HepG2 (cell line): ENCODE results near the gene TM2D3. TPM values are rescaled to one million over a fixed set of nuclear protein-coding genes. Genes with fewer than 3 reads are reported as not detected.

Source experiments
- ATAC-seq: fragments of 200-7000 bp; cut with Tn5 transposase; 3 replicates; pipeline ENCODE4 v1.9.1; 2020; ENCODE audit warnings: mild to moderate bottlenecking, moderate library complexity
- BruUV-seq: library from RNA; stranded (reverse); fragments of 400-500 nt; replicated peaks from 2 replicates; lab custom pipeline; 2021; lab: Mats Ljungman, UMichigan
- CTCF ChIA-PET: fragments of 300-600 bp; formaldehyde crosslinking; extraction: SDS; loops from one replicate; lab custom pipeline; 2021; ENCODE audit warnings: low total read pairs, inconsistent platforms, low intra/inter-chr PET ratio; lab: Yijun Ruan, JAX
- POLR2A ChIA-PET: fragments of 350-600 bp; sonication (Branson Sonifier 250); formaldehyde crosslinking; loops from one replicate; lab custom pipeline; 2020; ENCODE audit warnings: antibody characterized with exemption, inconsistent platforms; lab: Yijun Ruan, JAX
- DNase-seq: peaks from one replicate; pipeline ENCODE4 v3.0.0-alpha.2; 2015; ENCODE audit warnings: low spot score
- FAIRE-seq: peaks from 3 replicates; lab custom pipeline; 2011; peaks lifted over from hg19 to GRCh38; lab: Jason Lieb, UNC
- H2AFZ ChIP-seq: one replicate; pipeline ENCODE4 v1.6.1; 2011; ENCODE audit warnings: low read length, inconsistent platforms
- H3K27ac ChIP-seq: fragments of 300-600 bp; 3 replicates; pipeline ENCODE4 v1.8.0; 2011; ENCODE audit warnings: mixed run types, mild to moderate bottlenecking, mixed read lengths, low read length, inconsistent platforms; ENCODE audit not compliant: insufficient read depth; ENCODE audit errors: extremely low read length
- H3K27me3 ChIP-seq, 2 experiments: fragments of 200-600 bp in 1 of 2; 2 replicates in 1 of 2; 3 replicates in 1 of 2; pipeline versions ENCODE4 v1.6.0 to v1.8.0; 2011; ENCODE audit warnings: low read length in 2 of 2, mild to moderate bottlenecking in 2 of 2, moderate library complexity in 2 of 2, inconsistent platforms in 1 of 2; ENCODE audit not compliant: insufficient read depth in 2 of 2, control insufficient read depth in 1 of 2
- H3K36me3 ChIP-seq, 2 experiments: fragments of 200-600 bp in 1 of 2; replicated peaks in 1 of 2; 2 replicates in 1 of 2; 3 replicates in 1 of 2; pipeline versions ENCODE4 v1.5.1 to v1.8.0; 2011; ENCODE audit warnings: low read length in 2 of 2, inconsistent platforms in 1 of 2; ENCODE audit not compliant: insufficient read depth in 2 of 2, control insufficient read depth in 1 of 2
- H3K4me1 ChIP-seq: 2 replicates; pipeline ENCODE4 v1.5.1; 2012; ENCODE audit warnings: low read length, inconsistent platforms; ENCODE audit not compliant: insufficient read depth
- H3K4me2 ChIP-seq: 2 replicates; pipeline ENCODE4 v1.6.0; 2011; ENCODE audit warnings: low read depth, low read length, inconsistent platforms
- H3K4me3 ChIP-seq, 3 experiments: fragments of 200-600 bp in 1 of 3; sonication (generic), shearing (Covaris generic) in 1 of 3; replicated peaks in 1 of 3; 2 replicates each; pipeline ENCODE4 v1.5.1; 2011 to 2016; ENCODE audit warnings: low read length in 3 of 3, inconsistent platforms in 2 of 3, low read depth in 2 of 3, mild to moderate bottlenecking in 2 of 3, control low read depth in 1 of 3, mixed read lengths in 1 of 3; ENCODE audit not compliant: insufficient read depth in 1 of 3
- H3K79me2 ChIP-seq: one replicate; pipeline ENCODE4 v1.6.1; 2011; ENCODE audit warnings: low read length, inconsistent platforms; ENCODE audit not compliant: insufficient read depth
- H3K9ac ChIP-seq: 2 replicates; pipeline ENCODE4 v1.6.0; 2011; ENCODE audit warnings: mild to moderate bottlenecking, low read depth, low read length, inconsistent platforms; ENCODE audit not compliant: insufficient read depth
- H3K9me3 ChIP-seq: 2 replicates; pipeline ENCODE4 v1.5.1; 2012; ENCODE audit warnings: mild to moderate bottlenecking, low read length
- H4K20me1 ChIP-seq: 2 replicates; pipeline ENCODE4 v1.6.0; 2011; ENCODE audit warnings: inconsistent platforms, mild to moderate bottlenecking, low read length, moderate library complexity; ENCODE audit not compliant: insufficient read depth
- HMG20A ChIP-seq: IDR thresholded peaks from 2 replicates; pipeline ENCODE4 v1.6.1; 2016; ENCODE audit warnings: borderline replicate concordance
- MYC ChIP-seq: sonication (generic); formaldehyde crosslinking; IDR thresholded peaks from 2 replicates; pipeline ENCODE4 v1.9.0; 2021; ENCODE audit warnings: missing genetic modification reagents, borderline replicate concordance
- NR2F6 ChIP-seq, 2 experiments: IDR thresholded peaks; 2 replicates each; pipeline ENCODE4 v1.6.1; 2016; ENCODE audit warnings: antibody characterized with exemption in 1 of 2, mild to moderate bottlenecking in 1 of 2
- SALL1 ChIP-seq: sonication (generic); formaldehyde crosslinking; IDR thresholded peaks from 2 replicates; pipeline ENCODE4 v1.8.0; 2022; ENCODE audit warnings: mild to moderate bottlenecking, missing genetic modification reagents
- SETDB1 ChIP-seq: sonication (generic); formaldehyde crosslinking; IDR thresholded peaks from 2 replicates; pipeline ENCODE4 v1.5.1; 2020; ENCODE audit warnings: missing genetic modification reagents, mild to moderate bottlenecking, borderline replicate concordance
- SRSF4 ChIP-seq: fragments of 200-400 bp; formaldehyde crosslinking; IDR thresholded peaks from one replicate; pipeline ENCODE4 v1.6.1; 2018; ENCODE audit warnings: mild to moderate bottlenecking, low read depth, low read length, moderate library complexity; ENCODE audit not compliant: poor library complexity, severe bottlenecking
- ZNF567 ChIP-seq: sonication (generic); formaldehyde crosslinking; IDR thresholded peaks from 2 replicates; pipeline ENCODE4 v1.8.1; 2023; ENCODE audit warnings: mild to moderate bottlenecking, missing genetic modification reagents, borderline replicate concordance
- ZSCAN12 ChIP-seq: sonication (generic); formaldehyde crosslinking; IDR thresholded peaks from 2 replicates; pipeline ENCODE4 v1.9.0; 2021; ENCODE audit warnings: mild to moderate bottlenecking, missing genetic modification reagents
- WGBS: methylation state at CpG from one replicate; pipeline ENCODE4 v1.1.6; 2017; ENCODE audit warnings: low lambda C conversion rate; 5-methylcytosine and 5-hydroxymethylcytosine counted together
- in situ Hi-C: cut with HindIII; loops from 2 replicates; pipeline ENCODE4 v1.10.0; 2017; ENCODE audit warnings: low pct_unique_long_range_greater_than_20kb; ENCODE audit not compliant: extremely low pct_ligation_motif_present
- intact Hi-C: fragments of 100-400 bp; cut with micrococcal nuclease; formaldehyde crosslinking; loops from one replicate; pipeline ENCODE4 v1.10.0; 2022; ENCODE audit not compliant: unreplicated experiment
- polyA plus RNA-seq, 8 experiments: library from polyadenylated mRNA; depleted of rRNA in 3 of 8; stranded (reverse) in 7 of 8; unstranded in 1 of 8; fragments of >200 nt; fragmentation: Illumina TruSeq in 4 of 8; extraction: Trizol in 4 of 8; gene quantifications; 2 replicates each; pipeline versions ENCODE4 v1.2.1 to v1.2.3, GENCODE V29; 2011 to 2016; ENCODE audit warnings: low read depth in 4 of 8, missing spikeins in 1 of 8, mixed read lengths in 1 of 8; ENCODE audit not compliant: insufficient read depth in 1 of 8
- total RNA-seq, 5 experiments: library from RNA; depleted of rRNA; stranded (reverse); fragments of >200 nt; fragmentation: Illumina TruSeq; extraction: Trizol; gene quantifications; 2 replicates each; pipeline ENCODE4 v1.2.3, GENCODE V29; 2016; ENCODE audit warnings: low read depth in 1 of 5
- TF ChIP-seq, protein P1 (sequence below): IDR thresholded peaks from 2 replicates; pipeline ENCODE4 v1.6.1; 2016; ENCODE audit warnings: low read depth, missing genetic modification reagents, missing compliant biosample characterization
- TF ChIP-seq, protein P2 (sequence below): sonication (generic); formaldehyde crosslinking; IDR thresholded peaks from 2 replicates; pipeline ENCODE4 v1.4.0; 2020; ENCODE audit warnings: missing genetic modification reagents
- TF ChIP-seq, protein P3 (sequence below): sonication (generic); formaldehyde crosslinking; IDR thresholded peaks from 2 replicates; pipeline ENCODE4 v1.4.0; 2020; ENCODE audit warnings: missing genetic modification reagents
- TF ChIP-seq, protein P4 (sequence below): sonication (generic); formaldehyde crosslinking; IDR thresholded peaks from 2 replicates; pipeline ENCODE4 v1.4.0; 2020; ENCODE audit warnings: missing genetic modification reagents

The TM2D3 gene
- total and polyA plus RNA-seq, 2 of the 13 experiments (the other 11 are each of a cell fraction or from before 2014, with no cell fraction given) = 31.1 to 72.7 TPM

DNA sequence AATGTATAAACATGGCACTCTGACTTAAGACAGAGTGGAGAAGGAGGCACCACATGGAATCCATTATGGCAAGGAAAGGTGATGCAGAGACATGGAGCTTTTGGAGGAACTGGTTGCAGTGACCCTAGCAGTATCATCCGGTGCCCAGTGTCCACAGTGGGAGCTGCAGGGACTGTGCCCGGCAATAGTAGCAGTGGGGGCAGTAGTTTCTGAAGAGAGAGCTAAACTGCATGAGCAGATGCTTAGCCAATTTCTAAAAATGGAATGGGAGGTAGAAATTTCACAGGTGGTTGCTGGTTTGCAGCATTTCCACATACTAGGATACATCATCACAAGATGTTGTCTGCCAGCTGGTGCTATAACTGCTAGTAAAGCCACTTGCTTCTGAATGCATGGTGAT lies 7.8 kb upstream of the TM2D3 start:
- H3K27ac ChIP-seq = no peak overlapping the region
- H3K36me3 ChIP-seq = peaks cover 2 to 17% of the 10 kb centered on the region in 2 experiments; a peak in 4 of 5 replicates
- H3K79me2 ChIP-seq = no peaks in the 10 kb centered on the region
- no peaks in the 10 kb centered on the region for H3K9me3 ChIP-seq
- H3K4me1 ChIP-seq = peaks cover 11% of the 10 kb centered on the region
- WGBS = 90% methylated on average over 2 of the region's 2 CpGs
- intact Hi-C loops (no loop called here), in situ Hi-C loops (no loop called here)
- DNase-seq (no peak), FAIRE-seq (no peak), ATAC-seq (no peak)
- ChIA-PET CTCF (no interaction called here), POLR2A (no interaction called here)
- no peak overlapping the region for H3K4me3 ChIP-seq
- H3K27me3 ChIP-seq = no peaks in the 10 kb centered on the region
- no peak overlapping the region for H2AFZ ChIP-seq
- TF ChIP-seq, protein P1, sequence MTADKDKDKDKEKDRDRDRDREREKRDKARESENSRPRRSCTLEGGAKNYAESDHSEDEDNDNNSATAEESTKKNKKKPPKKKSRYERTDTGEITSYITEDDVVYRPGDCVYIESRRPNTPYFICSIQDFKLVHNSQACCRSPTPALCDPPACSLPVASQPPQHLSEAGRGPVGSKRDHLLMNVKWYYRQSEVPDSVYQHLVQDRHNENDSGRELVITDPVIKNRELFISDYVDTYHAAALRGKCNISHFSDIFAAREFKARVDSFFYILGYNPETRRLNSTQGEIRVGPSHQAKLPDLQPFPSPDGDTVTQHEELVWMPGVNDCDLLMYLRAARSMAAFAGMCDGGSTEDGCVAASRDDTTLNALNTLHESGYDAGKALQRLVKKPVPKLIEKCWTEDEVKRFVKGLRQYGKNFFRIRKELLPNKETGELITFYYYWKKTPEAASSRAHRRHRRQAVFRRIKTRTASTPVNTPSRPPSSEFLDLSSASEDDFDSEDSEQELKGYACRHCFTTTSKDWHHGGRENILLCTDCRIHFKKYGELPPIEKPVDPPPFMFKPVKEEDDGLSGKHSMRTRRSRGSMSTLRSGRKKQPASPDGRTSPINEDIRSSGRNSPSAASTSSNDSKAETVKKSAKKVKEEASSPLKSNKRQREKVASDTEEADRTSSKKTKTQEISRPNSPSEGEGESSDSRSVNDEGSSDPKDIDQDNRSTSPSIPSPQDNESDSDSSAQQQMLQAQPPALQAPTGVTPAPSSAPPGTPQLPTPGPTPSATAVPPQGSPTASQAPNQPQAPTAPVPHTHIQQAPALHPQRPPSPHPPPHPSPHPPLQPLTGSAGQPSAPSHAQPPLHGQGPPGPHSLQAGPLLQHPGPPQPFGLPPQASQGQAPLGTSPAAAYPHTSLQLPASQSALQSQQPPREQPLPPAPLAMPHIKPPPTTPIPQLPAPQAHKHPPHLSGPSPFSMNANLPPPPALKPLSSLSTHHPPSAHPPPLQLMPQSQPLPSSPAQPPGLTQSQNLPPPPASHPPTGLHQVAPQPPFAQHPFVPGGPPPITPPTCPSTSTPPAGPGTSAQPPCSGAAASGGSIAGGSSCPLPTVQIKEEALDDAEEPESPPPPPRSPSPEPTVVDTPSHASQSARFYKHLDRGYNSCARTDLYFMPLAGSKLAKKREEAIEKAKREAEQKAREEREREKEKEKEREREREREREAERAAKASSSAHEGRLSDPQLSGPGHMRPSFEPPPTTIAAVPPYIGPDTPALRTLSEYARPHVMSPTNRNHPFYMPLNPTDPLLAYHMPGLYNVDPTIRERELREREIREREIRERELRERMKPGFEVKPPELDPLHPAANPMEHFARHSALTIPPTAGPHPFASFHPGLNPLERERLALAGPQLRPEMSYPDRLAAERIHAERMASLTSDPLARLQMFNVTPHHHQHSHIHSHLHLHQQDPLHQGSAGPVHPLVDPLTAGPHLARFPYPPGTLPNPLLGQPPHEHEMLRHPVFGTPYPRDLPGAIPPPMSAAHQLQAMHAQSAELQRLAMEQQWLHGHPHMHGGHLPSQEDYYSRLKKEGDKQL (CRISPR knock-in tag) = no peak
- no peak for TF ChIP-seq ZSCAN12 (CRISPR knock-in tag)
- TF ChIP-seq, protein P2, sequence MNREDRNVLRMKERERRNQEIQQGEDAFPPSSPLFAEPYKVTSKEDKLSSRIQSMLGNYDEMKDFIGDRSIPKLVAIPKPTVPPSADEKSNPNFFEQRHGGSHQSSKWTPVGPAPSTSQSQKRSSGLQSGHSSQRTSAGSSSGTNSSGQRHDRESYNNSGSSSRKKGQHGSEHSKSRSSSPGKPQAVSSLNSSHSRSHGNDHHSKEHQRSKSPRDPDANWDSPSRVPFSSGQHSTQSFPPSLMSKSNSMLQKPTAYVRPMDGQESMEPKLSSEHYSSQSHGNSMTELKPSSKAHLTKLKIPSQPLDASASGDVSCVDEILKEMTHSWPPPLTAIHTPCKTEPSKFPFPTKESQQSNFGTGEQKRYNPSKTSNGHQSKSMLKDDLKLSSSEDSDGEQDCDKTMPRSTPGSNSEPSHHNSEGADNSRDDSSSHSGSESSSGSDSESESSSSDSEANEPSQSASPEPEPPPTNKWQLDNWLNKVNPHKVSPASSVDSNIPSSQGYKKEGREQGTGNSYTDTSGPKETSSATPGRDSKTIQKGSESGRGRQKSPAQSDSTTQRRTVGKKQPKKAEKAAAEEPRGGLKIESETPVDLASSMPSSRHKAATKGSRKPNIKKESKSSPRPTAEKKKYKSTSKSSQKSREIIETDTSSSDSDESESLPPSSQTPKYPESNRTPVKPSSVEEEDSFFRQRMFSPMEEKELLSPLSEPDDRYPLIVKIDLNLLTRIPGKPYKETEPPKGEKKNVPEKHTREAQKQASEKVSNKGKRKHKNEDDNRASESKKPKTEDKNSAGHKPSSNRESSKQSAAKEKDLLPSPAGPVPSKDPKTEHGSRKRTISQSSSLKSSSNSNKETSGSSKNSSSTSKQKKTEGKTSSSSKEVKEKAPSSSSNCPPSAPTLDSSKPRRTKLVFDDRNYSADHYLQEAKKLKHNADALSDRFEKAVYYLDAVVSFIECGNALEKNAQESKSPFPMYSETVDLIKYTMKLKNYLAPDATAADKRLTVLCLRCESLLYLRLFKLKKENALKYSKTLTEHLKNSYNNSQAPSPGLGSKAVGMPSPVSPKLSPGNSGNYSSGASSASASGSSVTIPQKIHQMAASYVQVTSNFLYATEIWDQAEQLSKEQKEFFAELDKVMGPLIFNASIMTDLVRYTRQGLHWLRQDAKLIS = no peak
- TF ChIP-seq MYC (CRISPR knock-in tag) = no peak
- no peak for TF ChIP-seq ZNF567
- TF ChIP-seq NR2F6 (IDR thresholded peaks at IDR 0.05) = no peak
- TF ChIP-seq NR2F6 (CRISPR knock-in tag; IDR thresholded peaks at IDR 0.05) = no peak
- TF ChIP-seq SETDB1 (CRISPR knock-in tag) = no peak
- no peak for TF ChIP-seq HMG20A (CRISPR knock-in tag)
- TF ChIP-seq SRSF4 = no peak
- TF ChIP-seq, protein P3, sequence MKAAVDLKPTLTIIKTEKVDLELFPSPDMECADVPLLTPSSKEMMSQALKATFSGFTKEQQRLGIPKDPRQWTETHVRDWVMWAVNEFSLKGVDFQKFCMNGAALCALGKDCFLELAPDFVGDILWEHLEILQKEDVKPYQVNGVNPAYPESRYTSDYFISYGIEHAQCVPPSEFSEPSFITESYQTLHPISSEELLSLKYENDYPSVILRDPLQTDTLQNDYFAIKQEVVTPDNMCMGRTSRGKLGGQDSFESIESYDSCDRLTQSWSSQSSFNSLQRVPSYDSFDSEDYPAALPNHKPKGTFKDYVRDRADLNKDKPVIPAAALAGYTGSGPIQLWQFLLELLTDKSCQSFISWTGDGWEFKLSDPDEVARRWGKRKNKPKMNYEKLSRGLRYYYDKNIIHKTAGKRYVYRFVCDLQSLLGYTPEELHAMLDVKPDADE = no peak
- TF ChIP-seq, protein P4, sequence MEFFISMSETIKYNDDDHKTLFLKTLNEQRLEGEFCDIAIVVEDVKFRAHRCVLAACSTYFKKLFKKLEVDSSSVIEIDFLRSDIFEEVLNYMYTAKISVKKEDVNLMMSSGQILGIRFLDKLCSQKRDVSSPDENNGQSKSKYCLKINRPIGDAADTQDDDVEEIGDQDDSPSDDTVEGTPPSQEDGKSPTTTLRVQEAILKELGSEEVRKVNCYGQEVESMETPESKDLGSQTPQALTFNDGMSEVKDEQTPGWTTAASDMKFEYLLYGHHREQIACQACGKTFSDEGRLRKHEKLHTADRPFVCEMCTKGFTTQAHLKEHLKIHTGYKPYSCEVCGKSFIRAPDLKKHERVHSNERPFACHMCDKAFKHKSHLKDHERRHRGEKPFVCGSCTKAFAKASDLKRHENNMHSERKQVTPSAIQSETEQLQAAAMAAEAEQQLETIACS = no peak
- TF ChIP-seq SALL1 = no peak
- H3K9ac ChIP-seq = no peak overlapping the region
- H3K4me2 ChIP-seq = no peak overlapping the region
- H4K20me1 ChIP-seq = no peaks in the 10 kb centered on the region
- BruUV-seq = no TSS peak
